GM19043 (cell line): Measurements from ENCODE around the gene CSNK2A2.
A peak's percentile ranks its signal among the peaks of the same experiment; 100 is the strongest.

Experiments used
- ATAC-seq: cut with Tn5 transposase; IDR thresholded peaks from one replicate; pipeline ENCODE4 v1.9.1; 2021; ENCODE audit warnings: low read depth; ENCODE audit not compliant: unreplicated experiment

CSNK2A2 gene

DNA sequence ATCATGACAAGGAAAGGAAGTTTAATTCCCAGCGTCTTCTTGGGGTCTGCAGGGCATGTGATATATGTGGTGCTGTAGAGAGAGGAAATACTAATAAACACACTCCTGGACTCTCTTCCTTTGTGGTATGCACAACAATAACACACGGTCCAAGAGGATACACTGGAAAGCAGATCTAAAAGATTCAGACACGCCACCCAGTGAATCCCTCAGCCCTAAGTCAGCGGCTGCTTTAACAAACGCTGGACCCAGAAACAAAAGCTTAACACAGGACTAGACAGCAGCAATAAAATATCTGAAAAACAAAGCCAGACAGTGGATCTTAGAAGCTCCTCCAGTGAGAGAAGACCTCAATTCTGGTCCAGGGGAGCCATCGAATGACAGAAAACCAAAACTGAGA, 81.8 kb downstream of the CSNK2A2 start:
- ATAC-seq: no peak

DNA sequence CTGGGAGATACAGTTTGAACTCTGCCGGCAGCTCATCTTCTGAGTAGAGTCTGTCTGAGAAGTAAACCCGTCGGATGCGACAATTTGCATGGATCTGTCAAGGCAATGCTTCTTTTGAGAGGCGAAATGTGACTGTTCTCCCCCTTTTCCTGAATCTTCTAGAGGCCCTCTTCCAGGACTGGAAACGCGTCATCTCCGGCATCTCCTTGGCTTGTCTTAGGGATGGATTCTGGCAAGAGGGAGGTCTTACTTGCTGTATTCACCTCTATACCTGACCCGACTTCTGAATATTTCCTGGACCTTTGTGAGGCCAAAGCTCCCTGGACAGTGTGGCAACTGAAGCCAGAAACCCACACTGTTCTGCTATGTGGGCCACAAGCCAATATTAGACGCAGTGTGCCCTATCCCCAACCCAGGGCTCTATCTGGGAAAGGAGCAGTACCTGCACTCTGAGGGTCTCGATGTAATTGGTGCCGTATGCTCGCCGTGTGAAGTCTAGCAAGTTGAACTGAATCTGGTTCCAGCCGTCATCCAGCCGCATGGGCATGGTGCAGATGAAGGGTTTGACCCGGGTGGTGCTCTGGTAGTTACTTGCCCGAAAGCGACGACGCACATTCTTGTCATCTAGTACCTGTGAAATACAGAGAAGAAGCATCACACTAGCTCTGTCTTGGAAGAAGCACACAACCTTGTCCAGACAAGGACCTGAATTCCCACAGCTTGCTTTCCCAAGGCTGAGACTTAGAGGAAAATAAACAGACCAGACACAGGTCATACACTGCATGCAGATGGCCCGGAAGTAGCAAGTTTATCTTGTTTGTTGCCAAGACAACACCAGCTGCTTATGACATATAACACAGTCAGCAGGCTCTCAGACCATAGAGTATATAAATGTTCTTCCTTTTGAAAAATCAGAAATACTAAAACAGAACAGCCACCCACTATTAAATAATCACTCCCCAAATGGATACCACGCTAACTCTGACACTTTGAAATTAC, 82.8 kb downstream of the CSNK2A2 start:
- ATAC-seq: no peak

DNA sequence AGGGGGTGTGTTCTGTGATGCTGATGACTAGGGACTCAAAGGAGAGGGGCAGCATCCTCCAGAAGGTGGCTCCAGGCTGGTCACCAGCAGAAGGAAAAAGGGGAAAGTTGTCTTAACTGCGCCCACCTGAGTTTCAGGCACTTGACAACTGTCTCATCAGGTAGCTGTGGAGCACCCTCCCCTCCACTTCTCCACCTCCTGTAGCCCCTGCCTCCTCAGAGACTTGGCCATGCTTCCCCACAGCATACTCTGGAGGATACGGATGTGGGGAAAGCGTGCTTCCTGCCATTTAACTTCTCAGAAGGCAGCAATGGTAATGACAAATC, 86.6 kb downstream of the CSNK2A2 start:
- ATAC-seq: no peak

DNA sequence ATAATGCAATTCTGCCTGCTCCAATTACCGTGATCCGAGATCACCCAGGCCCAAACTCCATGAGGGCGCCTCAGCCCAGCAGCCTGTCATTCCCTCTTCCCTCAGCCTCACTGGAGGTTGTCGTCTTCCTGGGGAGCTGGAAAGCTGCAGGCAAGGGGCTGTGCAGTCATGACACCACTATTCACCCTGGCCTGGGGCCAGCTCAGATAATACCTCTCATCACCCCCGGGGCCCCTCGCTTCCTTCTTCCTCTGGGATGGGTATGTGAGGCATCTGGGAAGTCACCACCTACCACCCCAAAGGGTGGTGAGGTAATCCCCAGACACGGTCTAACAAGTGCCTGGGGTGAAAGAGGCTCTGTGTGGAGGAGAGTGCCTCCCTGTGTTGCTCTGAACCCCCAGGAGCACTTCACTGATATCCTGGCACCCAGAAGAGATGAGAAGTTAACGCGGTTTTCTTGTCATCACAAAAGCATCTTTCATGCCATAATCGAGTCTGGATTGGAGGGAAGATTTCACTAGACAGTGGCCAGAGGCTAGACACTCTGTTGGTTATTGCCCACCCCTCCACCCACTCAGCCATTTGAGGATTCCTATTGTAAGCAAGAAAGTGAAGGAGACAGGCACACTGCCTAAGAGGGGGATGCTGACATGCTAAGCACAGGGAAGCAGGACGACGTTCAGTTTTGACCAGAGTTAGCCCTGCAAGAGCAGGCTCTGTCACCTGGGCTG, 87.2 kb downstream of the CSNK2A2 start:
- no peak for ATAC-seq

DNA sequence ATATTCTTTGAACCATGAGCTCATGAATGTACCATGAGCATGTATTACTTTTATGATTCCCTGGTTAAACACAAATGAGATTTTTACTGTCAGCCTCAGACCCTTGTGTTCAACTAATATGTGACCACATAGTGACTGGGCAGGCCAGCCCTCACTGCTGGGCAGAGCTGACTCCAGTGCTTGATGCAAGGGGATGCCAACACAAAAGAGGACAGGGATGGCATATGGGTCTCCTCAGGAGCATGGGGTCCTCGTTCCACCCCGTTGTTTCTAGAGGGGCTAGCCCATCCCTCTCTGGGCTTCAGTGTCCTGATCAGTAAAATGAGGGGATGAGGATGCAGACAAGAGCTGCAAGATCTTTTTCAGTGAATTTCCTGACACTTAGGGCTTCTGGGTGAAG, 88.0 kb downstream of the CSNK2A2 start:
- ATAC-seq: no peak

DNA sequence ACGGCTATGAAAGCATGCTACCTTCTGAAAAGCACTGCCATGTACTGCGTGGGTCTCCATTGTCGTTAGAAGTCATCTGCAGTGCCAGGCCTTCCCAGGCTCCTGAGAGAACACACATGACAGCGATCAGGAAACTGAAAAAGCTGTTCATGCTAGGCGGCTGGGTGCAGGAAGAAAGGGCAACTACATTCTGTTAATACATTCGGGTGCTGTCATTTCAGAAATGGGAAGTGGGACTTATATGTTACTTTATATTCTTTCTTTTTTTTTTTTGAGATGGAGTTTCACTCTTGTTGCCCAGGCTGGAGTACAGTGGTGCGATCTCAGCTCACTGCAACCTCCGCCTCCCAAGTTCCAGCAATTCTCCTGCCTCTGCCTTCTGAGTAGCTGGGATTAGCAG, 88.6 kb downstream of the CSNK2A2 start:
- ATAC-seq: peak; percentile 75
